Occipital lobe (tissue), 2 donors: ENCODE data around the gene PXK. TPM values are rescaled to one million over a fixed set of nuclear protein-coding genes. Genes with fewer than 3 reads are reported as not detected.
"Not testable (repeated sequence)": the region's sequence is repeated elsewhere in the genome, so short reads cannot be mapped to it uniquely, and the experiment has no call there.

Source experiments
- DNase-seq: peaks from one replicate; lab custom pipeline; 2025; lab: John Stamatoyannopoulos, UW
- total RNA-seq: library from RNA; depleted of rRNA; stranded (reverse); fragments of >200 nt; gene quantifications from one replicate; pipeline ENCODE4 v1.2.3, GENCODE V29; 2014

Gene PXK
- total RNA-seq, 1 donor from 2014 or later, result 28.2 TPM

- no peak for DNase-seq
These were observed 8.9 kb upstream of the PXK start for GRCh38 chr3:58323529-58324390.

- no peak for DNase-seq
These were observed 8.0 kb upstream of the PXK start for GRCh38 chr3:58324391-58325390.

- no peak for DNase-seq
These were observed 7.1 kb upstream of the PXK start for GRCh38 chr3:58325525-58325992.

- DNase-seq, result no peak
These were observed 6.3 kb upstream of the PXK start for GRCh38 chr3:58326267-58326900.

- no peak for DNase-seq
These were observed 3.4 kb upstream of the PXK start for GRCh38 chr3:58329150-58329921.

- DNase-seq, result no peak
These were observed 2.7 kb upstream of the PXK start for GRCh38 chr3:58329922-58330413.

- DNase-seq, result no peak
These were observed 1.0 kb upstream of the PXK start for GRCh38 chr3:58331593-58332152.

- no peak for DNase-seq
These were observed 717 bp downstream of the PXK start for GRCh38 chr3:58333206-58334012.

GRCh38 chr3:58334013-58334321 lies 1.3 kb downstream of the PXK start:
- no peak for DNase-seq

- no peak for DNase-seq
These were observed 1.8 kb downstream of the PXK start for GRCh38 chr3:58334506-58334884.

- no peak for DNase-seq
These were observed 2.9 kb downstream of the PXK start for GRCh38 chr3:58335652-58335947.

GRCh38 chr3:58336135-58336882 lies 3.6 kb downstream of the PXK start:
- DNase-seq, result no peak

- no peak for DNase-seq
These were observed 4.5 kb downstream of the PXK start for GRCh38 chr3:58337190-58337589.

GRCh38 chr3:58339146-58339545 lies 6.5 kb downstream of the PXK start:
- not testable (repeated sequence) for DNase-seq

- no peak for DNase-seq
These were observed 8.0 kb downstream of the PXK start for GRCh38 chr3:58340594-58341244.

- no peak for DNase-seq
These were observed 8.7 kb downstream of the PXK start for GRCh38 chr3:58341376-58341775.

- no peak for DNase-seq
These were observed 10.0 kb downstream of the PXK start for GRCh38 chr3:58342676-58343075.

- DNase-seq, result no peak
These were observed 12.8 kb downstream of the PXK start for GRCh38 chr3:58345457-58345856.

GRCh38 chr3:58346368-58346767 lies 13.7 kb downstream of the PXK start:
- no peak for DNase-seq
